Right renal pelvis (tissue), 4 donors: Measurements from ENCODE around the gene FAP. TPM values are rescaled to one million over a fixed set of nuclear protein-coding genes. Genes with fewer than 3 reads are reported as not detected.

Source experiments
- DNase-seq, 4 donors: peaks; one replicate each; pipeline ENCODE4 v3.0.0-alpha.2; 2013; ENCODE audit warnings: low read depth in 4 of 4, low spot score in 3 of 4, missing footprints in 1 of 4
- polyA plus RNA-seq, 4 donors: library from polyadenylated mRNA; unstranded; fragments of 120-200 nt; gene quantifications; one replicate each; pipeline ENCODE4 v1.2.1, GENCODE V29; 2013; ENCODE audit not compliant: insufficient read length in 4 of 4

FAP gene
- polyA plus RNA-seq, 4 donors, result 9.6 to 18.5 (median 12.7) TPM

DNA sequence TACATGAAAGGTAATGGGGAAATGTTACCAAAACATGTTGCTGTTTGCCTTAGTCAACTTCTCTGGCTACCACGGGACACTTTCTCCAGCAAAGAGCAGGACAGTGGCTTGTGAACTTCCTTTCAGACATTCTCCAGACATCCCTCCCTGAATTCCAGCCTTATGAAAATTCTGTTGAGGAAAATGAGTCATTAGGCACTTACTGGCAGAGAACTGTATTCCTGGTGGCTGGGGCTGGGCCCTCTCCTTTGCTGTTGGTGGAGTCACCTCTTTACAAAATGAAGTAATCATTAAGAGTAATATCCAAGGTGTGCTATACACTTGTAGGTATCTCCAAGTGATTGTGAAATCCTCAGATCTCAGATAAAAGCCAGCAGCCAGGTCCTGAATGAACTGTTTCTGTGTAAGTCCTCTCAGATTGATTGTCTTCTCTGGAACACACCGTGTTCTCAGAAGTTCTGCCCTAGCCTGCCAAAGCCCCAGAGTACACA, 1.3 kb upstream of the FAP start:
- DNase-seq, result no peak

DNA sequence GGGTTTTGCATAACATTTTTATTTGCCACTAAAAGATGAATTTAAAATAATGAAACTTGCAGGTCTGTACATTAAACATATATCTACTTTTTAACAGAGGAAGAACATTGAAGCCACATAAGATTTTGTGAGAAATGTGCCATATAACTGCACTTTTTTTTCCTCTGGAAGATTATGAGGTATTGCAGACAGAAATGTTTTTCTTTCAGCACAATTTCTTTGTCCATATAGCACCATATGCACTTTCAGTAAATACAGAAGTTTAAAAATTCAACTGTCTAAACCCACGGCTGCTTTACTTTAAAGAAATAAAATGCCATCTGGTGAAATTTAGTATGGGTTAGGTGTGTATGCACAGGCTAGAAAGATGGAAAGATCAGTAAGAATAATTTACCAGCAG, 470 bp upstream of the FAP start:
- DNase-seq, result no peak

- DNase-seq, result no peak
Measured at GRCh38 chr2:162242586-162243280, 512 bp downstream of the FAP start.

DNA sequence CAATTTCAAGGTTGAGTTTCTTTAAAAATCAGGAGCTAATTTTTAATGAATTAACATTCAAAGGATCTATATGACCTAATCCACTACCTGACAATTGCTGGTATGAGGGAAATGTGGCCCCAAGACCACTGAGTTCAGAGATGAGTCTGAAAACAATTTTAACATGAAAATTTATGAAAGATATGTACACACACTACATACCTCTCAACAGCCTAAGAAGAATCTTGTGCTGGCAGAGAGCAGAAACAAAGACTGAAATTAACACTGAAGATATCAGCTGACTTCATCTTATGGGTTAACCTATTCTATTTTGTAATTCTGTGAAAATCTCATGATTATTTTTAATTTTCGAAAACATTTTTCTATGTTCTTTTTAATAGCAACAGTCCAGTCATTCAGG, 1.7 kb downstream of the FAP start:
- DNase-seq, result no peak

DNA sequence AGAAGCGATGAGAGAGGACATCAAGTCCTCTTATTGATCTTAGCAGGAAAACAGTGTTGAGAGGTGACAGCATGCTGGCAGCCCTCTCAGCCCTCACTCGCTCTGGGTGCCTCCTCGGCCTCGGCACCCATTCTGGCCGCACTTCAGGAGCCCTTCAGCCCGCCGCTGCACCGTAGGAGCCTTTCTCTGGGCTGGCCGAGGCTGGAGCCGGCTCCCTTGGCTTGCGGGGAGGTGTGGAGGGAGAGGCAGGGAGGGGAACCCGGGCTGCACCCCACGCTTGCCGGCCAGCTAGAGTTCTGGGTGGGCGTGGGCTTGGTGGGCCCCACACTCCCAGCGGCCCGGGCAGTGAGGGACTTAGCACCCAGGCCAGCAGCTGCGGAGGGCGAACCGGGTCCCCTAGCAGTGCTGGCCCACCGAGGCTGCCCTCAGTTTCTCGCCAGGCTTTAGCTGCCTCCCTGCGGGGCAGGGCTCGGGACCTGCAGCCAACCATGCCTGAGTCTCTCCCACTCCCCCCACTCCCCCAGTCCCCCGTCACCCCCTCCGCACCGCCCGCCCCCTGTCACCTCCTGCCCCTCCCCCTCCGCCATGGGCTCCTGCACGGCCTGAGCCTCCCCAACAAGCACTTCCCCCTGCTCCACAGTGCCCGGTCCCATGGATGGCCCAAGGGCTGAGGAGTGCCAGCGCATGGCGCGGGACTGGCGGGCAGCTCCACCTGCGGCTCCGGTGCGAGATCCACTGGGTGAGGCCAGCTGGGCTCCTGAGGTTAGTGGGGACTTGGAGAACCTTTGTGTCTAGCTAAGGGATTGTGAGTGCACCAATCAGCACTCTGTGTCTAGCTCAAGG, 8.4 kb downstream of the FAP start:
- no peak for DNase-seq

DNA sequence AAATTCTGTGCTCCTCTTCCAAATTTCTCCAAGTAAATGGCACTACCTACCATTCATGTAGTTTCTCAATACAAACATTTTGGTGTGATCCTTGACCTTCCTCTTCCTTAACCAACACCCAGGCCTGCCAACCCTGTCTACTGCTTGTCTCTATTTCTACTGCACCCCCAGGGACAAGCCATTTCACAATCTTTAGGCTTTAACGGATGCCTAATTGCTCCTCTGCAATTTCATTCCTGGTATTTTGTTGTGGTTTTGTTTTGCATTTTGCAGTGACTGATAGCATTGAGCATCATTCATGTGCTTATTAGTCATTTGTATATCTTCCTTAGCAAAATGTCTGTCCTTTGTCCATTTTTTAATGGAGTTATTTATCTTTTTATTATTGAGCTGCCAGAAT, 10.0 kb downstream of the FAP start:
- DNase-seq, result no peak

GRCh38 chr2:162232671-162233070, 10.6 kb downstream of the FAP start:
- no peak for DNase-seq

- DNase-seq, result no peak
Measured at GRCh38 chr2:162232027-162232426, 11.2 kb downstream of the FAP start.

DNA sequence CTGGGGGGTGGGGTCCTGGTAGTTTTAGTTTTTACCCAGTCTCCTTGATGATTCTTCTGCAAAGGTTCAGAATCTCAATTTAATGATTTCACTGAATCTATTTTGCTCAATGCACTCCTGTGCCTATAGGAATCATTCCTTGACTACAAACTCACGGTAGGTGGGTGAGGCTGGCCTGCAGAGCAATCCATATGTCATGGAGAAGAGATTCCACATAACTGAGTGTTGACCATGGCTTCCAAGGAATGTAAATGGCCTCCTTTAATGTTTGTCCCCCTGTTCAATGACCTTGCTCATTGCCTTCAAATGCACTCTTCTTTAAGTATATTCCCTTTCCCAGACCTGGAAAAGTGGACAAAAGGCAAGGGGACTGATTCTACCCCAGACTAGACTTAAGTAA, 12.5 kb downstream of the FAP start:
- DNase-seq, result no peak

- DNase-seq, result no peak
Measured at GRCh38 chr2:162226836-162227235, 16.4 kb downstream of the FAP start.

- DNase-seq, result no peak
Measured at GRCh38 chr2:162221064-162221463, 22.2 kb downstream of the FAP start.

DNA sequence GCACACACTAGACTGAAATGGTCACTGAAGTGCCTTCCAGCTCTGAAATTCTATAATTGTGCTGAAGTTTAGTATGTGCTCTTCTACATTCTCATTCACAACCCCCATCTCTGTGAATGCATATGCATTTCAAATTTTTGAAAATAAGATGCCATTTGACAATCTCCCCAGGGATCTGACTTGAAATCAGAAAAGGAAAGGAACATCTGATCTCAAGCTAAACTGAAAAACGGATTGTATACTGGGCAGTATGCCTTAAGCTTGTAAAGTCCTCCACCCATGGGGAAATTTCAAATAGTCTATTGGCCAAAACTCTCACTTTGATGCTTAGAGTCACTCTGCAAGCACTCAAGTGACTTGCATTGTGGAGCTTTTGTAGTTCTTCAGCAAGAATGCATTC, 22.9 kb downstream of the FAP start:
- no peak for DNase-seq

DNA sequence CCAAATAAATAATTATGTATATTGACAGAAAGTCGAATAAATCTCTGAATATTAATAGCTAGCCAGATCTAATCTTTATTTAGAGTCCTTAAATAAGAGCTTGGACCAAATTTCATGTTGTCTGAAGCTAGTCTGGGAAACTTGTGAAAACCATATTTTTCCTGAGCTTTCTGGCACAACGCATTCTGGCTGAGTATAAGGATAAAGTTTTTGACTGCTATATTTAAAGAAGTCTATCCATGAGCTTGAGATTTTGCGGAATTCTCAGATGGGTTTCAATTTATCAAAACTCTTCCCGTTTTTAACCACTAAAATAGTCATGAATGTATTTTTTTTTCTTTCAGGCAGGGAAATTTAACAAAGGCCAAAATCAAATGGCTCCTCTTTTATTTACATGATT, 23.8 kb downstream of the FAP start:
- DNase-seq, result no peak

GRCh38 chr2:162217598-162217997, 25.6 kb downstream of the FAP start:
- no peak for DNase-seq

DNA sequence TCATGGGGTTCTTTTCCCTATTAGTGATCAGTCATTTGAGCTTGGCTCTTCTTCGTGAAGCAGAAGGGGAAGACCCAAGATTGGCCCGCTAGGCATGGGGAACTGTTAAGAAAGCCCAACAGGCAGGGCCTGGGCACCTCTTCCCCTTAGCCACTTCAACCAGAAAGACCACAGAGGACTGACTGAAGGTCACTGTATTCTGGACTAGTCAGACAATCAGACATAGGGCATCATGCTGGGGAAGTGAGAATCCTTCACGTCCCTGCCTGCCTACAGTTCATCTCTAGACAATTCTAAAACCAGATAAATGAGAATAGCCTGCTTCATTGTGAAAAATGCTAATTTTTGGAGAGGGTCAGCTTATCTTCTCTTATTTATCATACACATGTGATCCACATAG, 28.1 kb downstream of the FAP start:
- no peak for DNase-seq

DNA sequence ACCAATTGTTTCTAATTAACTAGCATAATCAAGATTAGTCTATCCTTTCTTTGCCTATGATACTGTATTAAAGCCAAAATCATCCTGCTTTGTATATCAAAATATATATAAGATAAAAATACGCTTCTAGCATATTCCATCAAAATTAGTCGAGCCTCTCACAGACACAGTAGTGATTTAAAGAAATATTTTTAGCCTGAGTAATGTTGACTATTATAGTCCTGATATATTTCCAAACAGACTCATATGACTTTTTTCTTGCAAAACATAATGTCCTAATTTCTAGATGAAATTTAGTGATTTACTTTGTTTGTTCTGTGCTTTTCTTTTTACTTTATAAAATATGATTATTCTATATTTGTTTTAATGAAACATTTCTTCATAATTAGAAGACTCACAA, 30.9 kb downstream of the FAP start:
- no peak for DNase-seq

DNA sequence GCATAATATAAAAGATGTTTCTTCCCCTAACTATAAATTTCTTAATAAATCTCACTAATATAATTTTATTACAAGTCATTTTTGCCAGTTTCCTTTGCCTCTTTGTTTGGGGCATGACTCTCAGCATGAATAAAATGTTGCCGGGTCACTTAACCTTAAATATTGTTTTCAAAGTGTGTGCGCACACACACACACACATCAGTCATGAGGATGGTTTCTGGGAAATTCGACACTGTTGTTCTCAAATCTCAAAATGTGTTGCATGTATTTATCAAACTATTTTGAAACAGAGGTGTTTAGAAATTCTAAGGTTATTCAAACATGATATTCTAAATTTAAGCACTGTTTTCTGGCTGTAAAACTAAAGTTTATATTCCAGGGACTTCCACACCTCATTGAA, 31.5 kb downstream of the FAP start:
- DNase-seq, result no peak

DNA sequence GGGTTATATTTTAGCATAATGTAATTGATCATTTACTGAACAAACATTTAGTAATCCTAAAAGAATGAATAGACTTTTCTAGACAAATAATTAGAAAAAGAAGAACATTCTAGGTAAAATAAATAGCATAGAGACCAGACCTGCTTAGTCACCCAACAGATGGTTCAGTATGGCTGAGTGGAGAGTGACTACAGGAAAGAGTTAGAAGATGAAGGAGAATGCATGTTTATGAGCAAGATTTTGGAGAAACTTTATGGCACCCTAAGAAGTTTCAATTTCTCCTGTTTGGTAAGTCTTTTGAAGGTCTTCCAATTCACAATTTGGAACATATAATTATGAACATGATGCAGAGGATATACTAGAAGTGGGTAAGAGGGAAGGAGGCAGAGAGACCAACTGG, 32.9 kb downstream of the FAP start:
- no peak for DNase-seq

- no peak for DNase-seq
Measured at GRCh38 chr2:162202203-162202602, 41.0 kb downstream of the FAP start.

DNA sequence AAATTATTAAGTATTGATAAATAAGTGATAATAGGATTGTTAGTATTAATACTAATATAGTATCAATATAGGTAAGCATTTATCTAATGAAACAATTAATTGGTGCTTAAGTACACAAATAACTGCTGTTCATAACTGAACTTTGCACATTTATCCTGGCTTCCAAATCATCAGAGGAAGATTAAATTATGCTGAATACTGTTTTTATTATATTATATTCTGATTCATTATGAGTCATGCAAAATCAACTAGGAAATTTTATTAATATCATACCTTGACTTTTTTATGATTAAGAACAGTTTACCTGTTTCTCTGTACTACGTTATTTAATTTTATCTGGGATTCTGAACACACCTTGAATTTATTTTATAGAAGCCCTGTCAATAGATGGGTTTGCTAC, 42.6 kb downstream of the FAP start:
- no peak for DNase-seq

DNA sequence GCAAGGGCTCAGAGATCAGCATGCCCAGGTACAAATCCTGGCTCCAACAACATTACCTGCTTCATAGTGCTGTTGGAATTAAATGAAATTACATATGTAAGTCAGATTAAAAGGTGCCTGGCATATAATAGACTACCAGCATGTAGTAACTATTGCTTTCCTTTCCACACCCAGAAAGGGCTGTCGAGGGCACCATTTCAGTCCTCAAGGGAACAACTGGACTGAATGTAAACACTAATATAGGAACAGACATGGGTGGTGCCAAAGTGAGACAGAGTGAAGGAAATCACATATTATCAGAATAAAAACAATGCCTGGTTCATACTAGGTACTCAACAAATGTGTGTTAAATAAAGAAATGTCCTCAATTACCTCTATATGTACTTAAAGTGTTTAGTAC, 43.3 kb downstream of the FAP start:
- DNase-seq, result no peak

DNA sequence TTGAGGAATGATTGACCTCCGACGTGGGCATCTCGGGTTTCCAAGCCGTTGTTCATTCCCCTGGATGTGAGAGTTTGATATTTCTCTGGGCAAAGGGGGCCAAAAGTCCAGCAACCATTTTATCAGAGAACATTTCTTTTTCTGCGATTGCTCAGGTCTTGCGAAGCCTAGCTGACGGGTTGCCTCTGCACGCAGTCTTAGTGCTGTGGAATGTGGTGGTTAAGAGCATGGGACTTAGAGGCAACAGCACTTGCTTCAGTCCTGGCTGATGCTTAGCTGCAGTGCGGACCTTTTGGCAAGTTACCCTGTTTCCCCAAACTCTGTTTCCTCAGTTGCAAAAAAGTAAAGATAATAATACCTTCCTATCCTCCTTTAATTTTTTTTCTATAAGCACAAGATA, 45.0 kb downstream of the FAP start:
- DNase-seq, result no peak
